Gastroesophageal sphincter (tissue), 4 donors: ENCODE data around the gene SYT3. TPM values are rescaled to one million over a fixed set of nuclear protein-coding genes. Genes with fewer than 3 reads are reported as not detected.

Experiments used
- ATAC-seq: fragments of 150-250 bp; one replicate; pipeline ENCODE4 v1.9.1; 2016; ENCODE audit warnings: mild to moderate bottlenecking, moderate library complexity
- H3K27ac ChIP-seq, 4 donors: fragments of 200-600 bp; sonication (generic) in 3 of 4; 1 replicate in 3 of 4; 2 replicates in 1 of 4; pipeline ENCODE4 v1.5.1; 2016 to 2019
- H3K27me3 ChIP-seq: fragments of 200-600 bp; sonication (generic); one replicate; pipeline ENCODE4 v1.5.1; 2019
- H3K36me3 ChIP-seq, 2 donors: fragments of 200-600 bp; sonication (generic); one replicate each; pipeline ENCODE4 v1.5.1; 2019; ENCODE audit warnings: control low read depth in 1 of 2
- H3K4me1 ChIP-seq, 3 donors: fragments of 200-600 bp; sonication (generic); 1 replicate in 2 of 3; 2 replicates in 1 of 3; pipeline ENCODE4 v1.5.1; 2016 to 2019; ENCODE audit warnings: control low read depth in 2 of 3
- H3K4me3 ChIP-seq, 2 donors: fragments of 200-600 bp; sonication (generic); one replicate each; pipeline ENCODE4 v1.5.1; 2019; ENCODE audit warnings: mild to moderate bottlenecking in 1 of 2, moderate library complexity in 1 of 2
- H3K9me3 ChIP-seq, 3 donors: fragments of 200-600 bp; sonication (generic); one replicate each; pipeline ENCODE4 v1.5.1; 2017 to 2019; ENCODE audit warnings: control low read depth in 2 of 3
- EP300 ChIP-seq: sonication (generic); formaldehyde crosslinking; IDR thresholded peaks from one replicate; pipeline ENCODE4 v1.6.1; 2017; ENCODE audit warnings: antibody characterized with exemption, mild to moderate bottlenecking
- POLR2A ChIP-seq, 2 donors: fragments of 450-650 bp; IDR thresholded peaks; one replicate each; pipeline ENCODE4 v1.6.1; 2017; ENCODE audit warnings: antibody characterized with exemption in 2 of 2, mild to moderate bottlenecking in 2 of 2, moderate library complexity in 1 of 2
- POLR2AphosphoS5 ChIP-seq: sonication (generic); formaldehyde crosslinking; IDR thresholded peaks from one replicate; pipeline ENCODE4 v1.6.1; 2017; ENCODE audit warnings: antibody characterized with exemption
- WGBS, 2 donors: methylation state at CpG; one replicate each; pipeline ENCODE4 v1.1.5; 2018; ENCODE audit warnings: low coverage in 1 of 2; 5-methylcytosine and 5-hydroxymethylcytosine counted together
- total RNA-seq, 4 donors: library from RNA; depleted of rRNA; stranded (reverse); fragments of >200 nt; gene quantifications; one replicate each; pipeline ENCODE4 v1.1.0, GENCODE V29; 2016
- TF ChIP-seq, protein P1 (sequence below), 4 experiments: fragments of 200-600 bp in 2 of 4; fragments of 450-650 bp in 2 of 4; sonication (generic) in 1 of 4; IDR thresholded peaks; one replicate each; pipeline ENCODE4 v1.5.1; 2017 to 2019; ENCODE audit warnings: antibody characterized with exemption in 4 of 4, mild to moderate bottlenecking in 2 of 4, moderate library complexity in 2 of 4

SYT3 gene
- total RNA-seq, 4 donors from 2014 or later = 0.42 TPM; not detected in 3

- no peak for TF ChIP-seq POLR2A (IDR thresholded peaks at IDR 0.05)
- TF ChIP-seq POLR2AphosphoS5 = no peak
- TF ChIP-seq EP300 = no peak
- TF ChIP-seq, protein P1, sequence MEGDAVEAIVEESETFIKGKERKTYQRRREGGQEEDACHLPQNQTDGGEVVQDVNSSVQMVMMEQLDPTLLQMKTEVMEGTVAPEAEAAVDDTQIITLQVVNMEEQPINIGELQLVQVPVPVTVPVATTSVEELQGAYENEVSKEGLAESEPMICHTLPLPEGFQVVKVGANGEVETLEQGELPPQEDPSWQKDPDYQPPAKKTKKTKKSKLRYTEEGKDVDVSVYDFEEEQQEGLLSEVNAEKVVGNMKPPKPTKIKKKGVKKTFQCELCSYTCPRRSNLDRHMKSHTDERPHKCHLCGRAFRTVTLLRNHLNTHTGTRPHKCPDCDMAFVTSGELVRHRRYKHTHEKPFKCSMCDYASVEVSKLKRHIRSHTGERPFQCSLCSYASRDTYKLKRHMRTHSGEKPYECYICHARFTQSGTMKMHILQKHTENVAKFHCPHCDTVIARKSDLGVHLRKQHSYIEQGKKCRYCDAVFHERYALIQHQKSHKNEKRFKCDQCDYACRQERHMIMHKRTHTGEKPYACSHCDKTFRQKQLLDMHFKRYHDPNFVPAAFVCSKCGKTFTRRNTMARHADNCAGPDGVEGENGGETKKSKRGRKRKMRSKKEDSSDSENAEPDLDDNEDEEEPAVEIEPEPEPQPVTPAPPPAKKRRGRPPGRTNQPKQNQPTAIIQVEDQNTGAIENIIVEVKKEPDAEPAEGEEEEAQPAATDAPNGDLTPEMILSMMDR (IDR thresholded peaks at IDR 0.05) = no peak
- H3K4me3 ChIP-seq = no peak overlapping the region
- 14 to 17% methylated on average over 9 of the region's 15 CpGs for WGBS, 2 donors
- no peak for ATAC-seq
- peaks cover 0 to 7% (median 0%) of the 10 kb centered on the region in 3 donors for H3K9me3 ChIP-seq
- H3K4me1 ChIP-seq = peaks cover 0 to 6% (median 0%) of the 10 kb centered on the region in 3 donors
- no peak overlapping the region for H3K27ac ChIP-seq
- peaks cover 93% of the 10 kb centered on the region for H3K27me3 ChIP-seq
- H3K36me3 ChIP-seq = no peaks in the 10 kb centered on the region
Measured at GRCh38 chr19:50673118-50673517, 33.4 kb upstream of the SYT3 start.

- no peaks in the 10 kb centered on the region for H3K36me3 ChIP-seq
- H3K4me1 ChIP-seq = peaks cover 0 to 29% (median 10%) of the 10 kb centered on the region in 3 donors
- H3K4me3 ChIP-seq = no peak overlapping the region
- 28 to 49% methylated on average over 5 of the region's 5 CpGs for WGBS, 2 donors
- no peak for ATAC-seq
- peaks cover 96% of the 10 kb centered on the region for H3K27me3 ChIP-seq
- TF ChIP-seq POLR2A (IDR thresholded peaks at IDR 0.05) (no peak), POLR2AphosphoS5 (no peak), EP300 (no peak)
- TF ChIP-seq, protein P1 (IDR thresholded peaks at IDR 0.05) = no peak
- H3K9me3 ChIP-seq = no peaks in the 10 kb centered on the region
- no peak overlapping the region for H3K27ac ChIP-seq
Measured at GRCh38 chr19:50670102-50670380, 30.4 kb upstream of the SYT3 start.

DNA sequence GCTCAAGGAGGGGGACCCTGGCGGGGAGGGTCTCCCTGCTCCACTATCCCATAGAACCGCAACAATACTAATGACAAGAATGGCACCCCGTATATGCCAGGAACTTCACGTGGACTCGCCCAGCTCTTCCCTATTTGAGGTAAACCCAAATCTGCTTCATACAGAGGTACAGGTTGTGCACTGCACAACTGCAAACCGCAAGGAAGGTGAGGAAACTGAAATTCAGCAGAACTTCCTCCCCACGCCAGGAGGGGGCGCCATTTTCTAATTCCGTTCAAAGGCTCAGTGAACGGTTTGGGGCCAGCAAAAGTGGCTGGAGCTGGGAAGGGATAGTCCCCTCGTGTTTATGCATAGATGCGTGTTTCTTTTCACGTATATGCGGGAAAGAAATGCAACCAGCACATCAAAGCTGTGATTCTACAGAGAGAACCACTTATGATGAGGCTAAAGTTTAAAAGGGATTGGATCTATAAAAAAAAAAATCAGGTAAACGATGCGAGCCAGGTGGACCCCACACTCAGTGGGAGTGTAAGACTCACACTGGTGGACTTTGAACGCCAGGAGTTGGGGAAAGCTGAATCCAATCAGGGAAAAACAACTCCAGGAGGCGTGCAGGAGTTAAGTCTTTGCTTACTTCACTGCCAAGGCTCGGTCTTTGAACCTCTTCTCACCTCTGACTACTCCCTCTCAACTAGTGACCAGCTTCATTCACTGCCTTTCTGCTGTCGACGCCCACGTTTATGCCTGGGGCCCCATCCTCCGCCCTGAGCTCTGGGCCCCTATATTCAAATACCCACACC lies 29.8 kb upstream of the SYT3 start:
- Histone ChIP-seq H3K9me3 (no peaks in the 10 kb centered on the region), H3K36me3 (no peaks in the 10 kb centered on the region), H3K27me3 (peaks cover 99% of the 10 kb centered on the region), H3K27ac (no peak overlapping the region), H3K4me1 (peaks cover 0 to 29% (median 10%) of the 10 kb centered on the region in 3 donors), H3K4me3 (no peak overlapping the region)
- 37 to 40% methylated on average over 8 to 19 of the region's 23 CpGs for WGBS, 2 donors
- TF ChIP-seq, protein P1 (IDR thresholded peaks at IDR 0.05) = peak in 3 of 4 experiments; percentile 39 to 73 (median 71)
- TF ChIP-seq POLR2A (IDR thresholded peaks at IDR 0.05) = no peak
- ATAC-seq = no peak

DNA sequence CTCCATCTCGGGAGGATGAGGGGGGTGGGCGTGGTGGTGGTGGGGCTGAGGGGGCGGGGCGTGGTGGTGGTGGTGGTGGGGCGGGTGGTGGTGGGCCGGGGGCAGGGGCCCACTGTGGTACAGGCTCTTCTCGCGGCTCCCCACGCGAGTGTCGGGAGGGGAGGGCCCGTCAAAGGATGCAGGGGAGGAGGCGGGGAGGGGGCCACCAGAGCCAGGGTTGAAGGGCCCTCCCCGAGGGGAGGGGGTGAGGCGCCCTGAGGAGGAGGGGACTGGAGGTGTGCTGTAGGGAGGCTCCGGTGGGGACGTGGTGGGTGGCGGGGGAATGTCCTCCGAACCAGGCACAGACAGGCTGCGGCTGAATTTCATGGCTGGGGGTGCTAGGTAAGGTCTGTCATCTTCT lies 29.2 kb upstream of the SYT3 start:
- Histone ChIP-seq H3K36me3 (no peaks in the 10 kb centered on the region), H3K4me3 (no peak overlapping the region), H3K27ac (no peak overlapping the region), H3K27me3 (peaks cover 98% of the 10 kb centered on the region), H3K9me3 (no peaks in the 10 kb centered on the region), H3K4me1 (peaks cover 0 to 29% (median 10%) of the 10 kb centered on the region in 3 donors)
- TF ChIP-seq EP300 (no peak), POLR2A (IDR thresholded peaks at IDR 0.05) (no peak)
- TF ChIP-seq, protein P1 (IDR thresholded peaks at IDR 0.05) = no peak
- no CpG with 5 or more reads among the region's 20 CpGs for WGBS, 2 donors
- no peak for ATAC-seq

- Histone ChIP-seq H3K27me3 (peaks cover 94% of the 10 kb centered on the region), H3K9me3 (no peaks in the 10 kb centered on the region), H3K4me1 (peaks cover 0 to 29% (median 10%) of the 10 kb centered on the region in 3 donors), H3K4me3 (no peak overlapping the region), H3K36me3 (no peaks in the 10 kb centered on the region), H3K27ac (no peak overlapping the region)
- no peak for TF ChIP-seq POLR2AphosphoS5
- TF ChIP-seq, protein P1 (IDR thresholded peaks at IDR 0.05) = no peak
- TF ChIP-seq EP300 = no peak
- TF ChIP-seq POLR2A (IDR thresholded peaks at IDR 0.05) = no peak
- WGBS, 2 donors = no CpG with 5 or more reads among the region's 49 CpGs
- ATAC-seq = no peak
Measured at GRCh38 chr19:50668416-50668815, 28.7 kb upstream of the SYT3 start.
